ENCODE measurements around the gene CNTNAP2. TPM values are rescaled to one million over a fixed set of nuclear protein-coding genes. Genes with fewer than 3 reads are reported as not detected.

The CNTNAP2 gene
- total and polyA plus RNA-seq, 2 of the 8 experiments (the other 6 are each of a cell fraction or from before 2014, with no cell fraction given) = 27.9 to 71.0 TPM

GRCh38 chr7:146713934-146714333, 597.3 kb downstream of the CNTNAP2 start:
- Histone ChIP-seq H3K4me2 (ENCODE audit: insufficient read depth in 1 of 2, low read depth in 2 of 2, low read length in 2 of 2) (no peak overlapping the region), H3K27me3 (replicated peaks in 1 of 4; ENCODE audit: control insufficient read depth in 3 of 4, extremely low read depth in 1 of 4, insufficient read depth in 3 of 4, low read length in 3 of 4) (no peaks in the 10 kb centered on the region), H4K91ac (replicated peaks; ENCODE audit: insufficient read length, low read length) (no peak overlapping the region), H3K79me1 (ENCODE audit: low read depth, low read length) (no peaks in the 10 kb centered on the region), H3K4me1 (replicated peaks in 1 of 4; ENCODE audit: control insufficient read depth in 3 of 4, insufficient read depth in 4 of 4, low read length in 3 of 4) (no peaks in the 10 kb centered on the region), H3K56ac (replicated peaks; ENCODE audit: insufficient read length, low read depth, low read length) (no peak overlapping the region), H2AFZ (ENCODE audit: low read length) (no peak overlapping the region), H2BK12ac (ENCODE audit: low read depth, low read length) (no peak overlapping the region), H2BK120ac (replicated peaks; ENCODE audit: low read depth, low read length) (no peak overlapping the region), H3K23me2 (ENCODE audit: low read depth, low read length) (no peaks in the 10 kb centered on the region), H4K20me1 (replicated peaks in 1 of 2; ENCODE audit: control insufficient read depth in 1 of 2, insufficient read depth in 2 of 2, low read length in 2 of 2) (no peaks in the 10 kb centered on the region), H2BK20ac (ENCODE audit: low read length) (no peak overlapping the region), H4K8ac (ENCODE audit: extremely low read depth, insufficient read depth, low read length) (no peak overlapping the region), H3K14ac (ENCODE audit: insufficient read length) (no peak overlapping the region), H3K18ac (ENCODE audit: extremely low read depth, low read length) (no peak overlapping the region), H3K9me3 (ENCODE audit: insufficient read depth in 2 of 2, low read depth in 1 of 2, low read length in 1 of 2) (no peaks in the 10 kb centered on the region), H3K23ac (ENCODE audit: insufficient read length) (no peak overlapping the region), H2BK15ac (ENCODE audit: low read length) (no peak overlapping the region), H2AK5ac (ENCODE audit: low read depth, low read length) (no peak overlapping the region), H3K79me2 (ENCODE audit: control insufficient read depth in 1 of 2, insufficient read depth in 2 of 2, low read length in 2 of 2) (no peaks in the 10 kb centered on the region), H3K9ac (replicated peaks in 1 of 4; ENCODE audit: extremely low read depth in 1 of 4, low read depth in 3 of 4, low read length in 3 of 4) (no peak overlapping the region), H3K36me3 (ENCODE audit: control insufficient read depth in 2 of 4, insufficient read depth in 4 of 4, low read length in 3 of 4) (no peaks in the 10 kb centered on the region), H3K4ac (replicated peaks; ENCODE audit: insufficient read length, low read depth, low read length) (no peak overlapping the region), H4K5ac (ENCODE audit: insufficient read length, low read depth, low read length) (no peak overlapping the region), H3K27ac (ENCODE audit: low read depth, low read length) (no peak overlapping the region), H2BK5ac (ENCODE audit: low read depth, low read length) (no peak overlapping the region), H3K4me3 (ENCODE audit: extremely low read depth in 1 of 4, insufficient read depth in 2 of 4, low read depth in 3 of 4, low read length in 4 of 4) (no peak overlapping the region)
- CTCF ChIA-PET (ENCODE audit: partially characterized antibody) = interaction anchor here (0.6 to 1.5 kb wide), 3 partner anchors 23 to 1228 kb away, joined by 3 read pairs; no protein-coding TSS in a partner anchor
- FAIRE-seq (no peak), DNase-seq (ENCODE audit: low read depth in 1 of 2, low spot score in 2 of 2) (no peak)
- POLR2A ChIA-PET (ENCODE audit: partially characterized antibody) = no interaction called here
- WGBS, 2 experiments (ENCODE audit: extremely low coverage in 1 of 2, insufficient coverage in 1 of 2, insufficient read length in 1 of 2, insufficient replicate concordance in 2 of 2, low coverage in 1 of 2, low lambda C conversion rate in 2 of 2, missing lambda C conversion rate in 1 of 2) = 95% methylated on average over 3 of the region's 3 CpGs; no CpG with 5 or more reads in 1 of the 2 experiments
- no peak for TF ChIP-seq MAFK (IDR thresholded peaks at IDR 0.05; ENCODE audit: low read depth, low read length)
